CD14-positive monocyte (primary cell): ENCODE measurements around the gene AQP2. TPM values are rescaled to one million over a fixed set of nuclear protein-coding genes. Genes with fewer than 3 reads are reported as not detected.

Experiments used
- DNase-seq, 3 donors: peaks; one replicate each; pipeline ENCODE4 v3.0.0-alpha.2; 2011 to 2022
- H2AFZ ChIP-seq: 2 replicates; pipeline ENCODE4 v1.6.0; 2012; ENCODE audit warnings: mild to moderate bottlenecking, low read depth, low read length, inconsistent platforms; ENCODE audit not compliant: insufficient read depth, poor library complexity, severe bottlenecking
- H3K27ac ChIP-seq, 2 donors: 1 replicate in 1 of 2; 2 replicates in 1 of 2; pipeline ENCODE4 v1.5.1; 2012 to 2013; ENCODE audit warnings: low read length in 2 of 2, control low read depth in 1 of 2, inconsistent platforms in 1 of 2, low read depth in 1 of 2, mild to moderate bottlenecking in 1 of 2
- H3K27me3 ChIP-seq, 2 donors: one replicate each; pipeline versions ENCODE4 v1.6.0 to v1.6.1; 2011 to 2013; ENCODE audit warnings: low read length in 2 of 2; ENCODE audit not compliant: control insufficient read depth in 2 of 2, insufficient read depth in 2 of 2
- H3K36me3 ChIP-seq, 2 donors: replicated peaks in 1 of 2; 1 replicate in 1 of 2; 2 replicates in 1 of 2; pipeline versions ENCODE4 v1.5.1 to v1.6.1; 2012 to 2013; ENCODE audit warnings: low read length in 2 of 2, control low read depth in 1 of 2, inconsistent platforms in 1 of 2, mild to moderate bottlenecking in 1 of 2; ENCODE audit not compliant: insufficient read depth in 2 of 2, control insufficient read depth in 1 of 2
- H3K4me1 ChIP-seq, 2 donors: 1 replicate in 1 of 2; 2 replicates in 1 of 2; pipeline versions ENCODE4 v1.5.1 to v1.6.1; 2012 to 2013; ENCODE audit warnings: low read length in 2 of 2, control low read depth in 1 of 2, inconsistent platforms in 1 of 2, mild to moderate bottlenecking in 1 of 2, moderate library complexity in 1 of 2; ENCODE audit not compliant: insufficient read depth in 2 of 2, control insufficient read depth in 1 of 2
- H3K4me2 ChIP-seq: replicated peaks from 2 replicates; pipeline ENCODE3; 2012; ENCODE audit warnings: low read length, moderate library complexity, mild to moderate bottlenecking; ENCODE audit not compliant: poor library complexity, severe bottlenecking; ENCODE audit errors: extremely low read depth
- H3K4me3 ChIP-seq, 3 experiments: fragments of 200-600 bp in 1 of 3; sonication (generic) in 1 of 3; replicated peaks in 1 of 3; 1 replicate in 2 of 3; 2 replicates in 1 of 3; pipeline ENCODE4 v1.5.1; 2011 to 2013; ENCODE audit warnings: low read length in 3 of 3, mild to moderate bottlenecking in 3 of 3, control low read depth in 2 of 3, low read depth in 2 of 3, inconsistent platforms in 1 of 3, moderate library complexity in 1 of 3
- H3K79me2 ChIP-seq: 2 replicates; pipeline ENCODE4 v1.6.0; 2012; ENCODE audit warnings: mild to moderate bottlenecking, control low read depth, inconsistent platforms, low read length, moderate library complexity; ENCODE audit not compliant: insufficient read depth
- H3K9ac ChIP-seq: 2 replicates; pipeline ENCODE4 v1.6.0; 2017; ENCODE audit warnings: low read length, mild to moderate bottlenecking; ENCODE audit not compliant: insufficient read depth, poor library complexity, severe bottlenecking
- H3K9me3 ChIP-seq, 2 donors: replicated peaks in 1 of 2; 1 replicate in 1 of 2; 2 replicates in 1 of 2; pipeline versions ENCODE4 v1.5.1 to v1.6.1; 2012 to 2013; ENCODE audit warnings: low read length in 2 of 2, control low read depth in 1 of 2; ENCODE audit not compliant: control insufficient read depth in 1 of 2, insufficient read depth in 1 of 2
- H4K20me1 ChIP-seq: 2 replicates; pipeline ENCODE4 v1.6.0; 2012; ENCODE audit warnings: mild to moderate bottlenecking, low read length, control low read depth, moderate library complexity; ENCODE audit not compliant: insufficient read depth
- H3K27ac Mint-ChIP-seq, 7 donors: one replicate each; pipeline ENCODE4 v1.8.0; 2020; ENCODE audit warnings: mild to moderate bottlenecking in 7 of 7, mixed read lengths in 7 of 7, moderate library complexity in 6 of 7, inconsistent platforms in 2 of 7
- H3K27me3 Mint-ChIP-seq, 3 donors: one replicate each; pipeline ENCODE4 v1.8.0; 2021 to 2022; ENCODE audit warnings: low read depth in 3 of 3, mild to moderate bottlenecking in 3 of 3, mixed read lengths in 3 of 3, moderate library complexity in 3 of 3, inconsistent platforms in 1 of 3
- H3K36me3 Mint-ChIP-seq, 2 donors: one replicate each; pipeline ENCODE4 v1.8.0; 2020; ENCODE audit warnings: mixed read lengths in 2 of 2, inconsistent platforms in 1 of 2, mild to moderate bottlenecking in 1 of 2
- H3K4me1 Mint-ChIP-seq: one replicate; pipeline ENCODE4 v1.8.0; 2020; ENCODE audit warnings: mild to moderate bottlenecking, mixed read lengths
- H3K4me3 Mint-ChIP-seq, 2 donors: one replicate each; pipeline ENCODE4 v1.8.0; 2020; ENCODE audit warnings: mild to moderate bottlenecking in 2 of 2, mixed read lengths in 2 of 2, moderate library complexity in 1 of 2
- H3K9me3 Mint-ChIP-seq, 7 donors: one replicate each; pipeline ENCODE4 v1.8.0; 2020 to 2022; ENCODE audit warnings: mixed read lengths in 7 of 7, mild to moderate bottlenecking in 6 of 7, moderate library complexity in 6 of 7, inconsistent platforms in 2 of 7
- CTCF ChIP-seq: fragments of 200-600 bp; IDR thresholded peaks from one replicate; pipeline ENCODE4 v1.8.0; 2022; ENCODE audit warnings: antibody characterized with exemption, mild to moderate bottlenecking
- WGBS: methylation state at CpG from one replicate; pipeline ENCODE4 v1.1.5; 2013; ENCODE audit warnings: missing lambda C conversion rate; ENCODE audit not compliant: insufficient coverage; 5-methylcytosine and 5-hydroxymethylcytosine counted together
- intact Hi-C, 2 donors: fragments of 100-400 bp; cut with micrococcal nuclease; formaldehyde crosslinking; loops; one replicate each; pipeline versions ENCODE4 v1.15.0 to v1.15.1; 2023
- polyA plus RNA-seq, 3 donors: library from polyadenylated mRNA; depleted of rRNA in 1 of 3; unstranded in 2 of 3; stranded (reverse) in 1 of 3; fragments of 300-500 nt in 2 of 3; fragments of >200 nt in 1 of 3; fragmentation: Illumina TruSeq in 2 of 3; gene quantifications; 1 replicate in 2 of 3; 2 replicates in 1 of 3; pipeline ENCODE4 v1.2.3, GENCODE V29; 2012 to 2021

The AQP2 gene
- polyA plus RNA-seq, 3 donors: not detected

GRCh38 chr12:49924628-49925246, 25.8 kb upstream of the AQP2 start:
- Histone ChIP-seq H3K4me3 (no peak overlapping the region), H3K9ac (no peak overlapping the region), H3K9me3 (no peaks in the 10 kb centered on the region), H3K27ac (no peak overlapping the region), H3K79me2 (no peaks in the 10 kb centered on the region), H3K4me1 (peaks cover 11 to 15% of the 10 kb centered on the region in 2 donors), H4K20me1 (no peaks in the 10 kb centered on the region), H3K4me2 (no peak overlapping the region), H3K27me3 (peaks cover 0 to 2% of the 10 kb centered on the region in 2 donors), H3K36me3 (no peaks in the 10 kb centered on the region), H2AFZ (no peak overlapping the region)
- peaks cover 12% of the 10 kb centered on the region for H3K4me1 Mint-ChIP-seq
- H3K27me3 Mint-ChIP-seq: peaks cover 25 to 30% (median 25%) of the 10 kb centered on the region in 3 donors
- no peak overlapping the region for H3K27ac Mint-ChIP-seq
- H3K36me3 Mint-ChIP-seq: no peaks in the 10 kb centered on the region
- peaks cover 0 to 1% (median 0%) of the 10 kb centered on the region in 7 donors for H3K9me3 Mint-ChIP-seq
- intact Hi-C loops: no loop called here
- WGBS: 93% methylated on average over 4 of the region's 7 CpGs
- DNase-seq: no peak
- TF ChIP-seq CTCF: no peak
- no peak overlapping the region for H3K4me3 Mint-ChIP-seq

GRCh38 chr12:49925433-49926204, 24.9 kb upstream of the AQP2 start:
- Mint-ChIP-seq H3K9me3 (peaks cover 0 to 1% (median 0%) of the 10 kb centered on the region in 7 donors), H3K4me3 (no peak overlapping the region), H3K36me3 (no peaks in the 10 kb centered on the region), H3K27me3 (peaks cover 20 to 31% (median 26%) of the 10 kb centered on the region in 3 donors), H3K27ac (no peak overlapping the region), H3K4me1 (peaks cover 3% of the 10 kb centered on the region)
- H3K27ac ChIP-seq: no peak overlapping the region
- H3K4me1 ChIP-seq: peaks cover 2 to 6% of the 10 kb centered on the region in 2 donors
- H2AFZ ChIP-seq: no peak overlapping the region
- H3K36me3 ChIP-seq: no peaks in the 10 kb centered on the region
- H4K20me1 ChIP-seq: no peaks in the 10 kb centered on the region
- intact Hi-C loops: no loop called here
- no peak overlapping the region for H3K4me3 ChIP-seq
- 97% methylated on average over 6 of the region's 11 CpGs for WGBS
- H3K4me2 ChIP-seq: no peak overlapping the region
- no peak for DNase-seq
- H3K9ac ChIP-seq: no peak overlapping the region
- no peaks in the 10 kb centered on the region for H3K79me2 ChIP-seq
- H3K9me3 ChIP-seq: no peaks in the 10 kb centered on the region
- no peak for TF ChIP-seq CTCF
- peaks cover 0 to 6% of the 10 kb centered on the region in 2 donors for H3K27me3 ChIP-seq
